ENCODE measurements around the gene ST8SIA5.

DNA sequence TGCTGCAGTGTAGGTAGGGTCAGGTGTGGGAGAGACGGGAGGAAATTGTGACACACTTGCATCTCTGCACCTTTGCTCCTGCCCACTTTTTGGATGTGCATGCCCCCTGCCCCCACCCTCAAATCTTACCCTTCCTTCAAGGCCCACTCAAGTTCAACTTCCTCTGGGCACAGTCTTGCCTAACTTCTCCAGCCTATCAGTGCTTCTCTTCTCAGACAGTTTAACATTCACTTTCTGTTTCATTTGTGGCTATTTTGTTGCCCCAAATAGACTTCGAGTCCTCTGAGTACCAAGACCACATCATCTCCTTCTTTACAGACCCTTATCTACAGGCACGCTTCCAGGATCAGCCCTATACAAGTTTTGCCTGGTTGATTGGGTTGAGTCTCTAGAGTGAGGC is 2.7 kb downstream of the ST8SIA5 start:
- TF ChIP-seq POLR2A (IDR thresholded peaks at IDR 0.05; ENCODE audit: low read depth, low read length): no peak
- TF ChIP-seq, protein P1, sequence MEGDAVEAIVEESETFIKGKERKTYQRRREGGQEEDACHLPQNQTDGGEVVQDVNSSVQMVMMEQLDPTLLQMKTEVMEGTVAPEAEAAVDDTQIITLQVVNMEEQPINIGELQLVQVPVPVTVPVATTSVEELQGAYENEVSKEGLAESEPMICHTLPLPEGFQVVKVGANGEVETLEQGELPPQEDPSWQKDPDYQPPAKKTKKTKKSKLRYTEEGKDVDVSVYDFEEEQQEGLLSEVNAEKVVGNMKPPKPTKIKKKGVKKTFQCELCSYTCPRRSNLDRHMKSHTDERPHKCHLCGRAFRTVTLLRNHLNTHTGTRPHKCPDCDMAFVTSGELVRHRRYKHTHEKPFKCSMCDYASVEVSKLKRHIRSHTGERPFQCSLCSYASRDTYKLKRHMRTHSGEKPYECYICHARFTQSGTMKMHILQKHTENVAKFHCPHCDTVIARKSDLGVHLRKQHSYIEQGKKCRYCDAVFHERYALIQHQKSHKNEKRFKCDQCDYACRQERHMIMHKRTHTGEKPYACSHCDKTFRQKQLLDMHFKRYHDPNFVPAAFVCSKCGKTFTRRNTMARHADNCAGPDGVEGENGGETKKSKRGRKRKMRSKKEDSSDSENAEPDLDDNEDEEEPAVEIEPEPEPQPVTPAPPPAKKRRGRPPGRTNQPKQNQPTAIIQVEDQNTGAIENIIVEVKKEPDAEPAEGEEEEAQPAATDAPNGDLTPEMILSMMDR (IDR thresholded peaks at IDR 0.05; ENCODE audit: extremely low read depth in 1 of 2, insufficient read depth in 1 of 2, low read depth in 1 of 2, low read length in 2 of 2): no peak
- no peak for TF ChIP-seq EZH2 (IDR thresholded peaks at IDR 0.05; ENCODE audit: borderline replicate concordance, low read depth, low read length, severe bottlenecking)
- no peak for TF ChIP-seq JUN (IDR thresholded peaks at IDR 0.05; ENCODE audit: borderline replicate concordance, insufficient read depth, insufficient read length, low read depth)
- no peak for TF ChIP-seq POLR2AphosphoS5 (IDR thresholded peaks at IDR 0.05; ENCODE audit: insufficient read depth, low read depth, low read length)
- TF ChIP-seq MYC (IDR thresholded peaks at IDR 0.05; ENCODE audit: low read depth, low read length): no peak
- TF ChIP-seq, protein P2, sequence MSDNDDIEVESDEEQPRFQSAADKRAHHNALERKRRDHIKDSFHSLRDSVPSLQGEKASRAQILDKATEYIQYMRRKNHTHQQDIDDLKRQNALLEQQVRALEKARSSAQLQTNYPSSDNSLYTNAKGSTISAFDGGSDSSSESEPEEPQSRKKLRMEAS (IDR thresholded peaks at IDR 0.05; ENCODE audit: insufficient read depth, insufficient read length): no peak
- no peak for TF ChIP-seq FOS (IDR thresholded peaks at IDR 0.05; ENCODE audit: borderline replicate concordance, insufficient read depth, low read length)

Measured in endothelial cell of umbilical vein (primary cell).